Lung (tissue), 12 donors: ENCODE measurements around the gene ALDH1A1. TPM values are rescaled to one million over a fixed set of nuclear protein-coding genes. Genes with fewer than 3 reads are reported as not detected.
A peak's percentile ranks its signal among the peaks of the same experiment; 100 is the strongest.

Source experiments
- ATAC-seq: fragments of 200-7000 bp; cut with Tn5 transposase; one replicate; pipeline ENCODE4 v1.9.1; 2020; ENCODE audit warnings: moderate number of reproducible peaks; ENCODE audit not compliant: insufficient read depth, low FRiP score
- DNase-seq, 3 donors: peaks; one replicate each; pipeline ENCODE4 v3.0.0-alpha.2; 2013 to 2017
- H3K27ac ChIP-seq, 2 donors: one replicate each; pipeline ENCODE4 v1.5.1; 2013; ENCODE audit warnings: mild to moderate bottlenecking in 2 of 2, moderate library complexity in 2 of 2, control low read depth in 1 of 2, inconsistent platforms in 1 of 2, low read depth in 1 of 2, low read length in 1 of 2
- H3K27me3 ChIP-seq, 3 donors: one replicate each; pipeline ENCODE4 v1.5.1; 2013; ENCODE audit warnings: low read length in 2 of 3; ENCODE audit not compliant: control insufficient read depth in 3 of 3, insufficient read depth in 3 of 3
- H3K36me3 ChIP-seq, 4 donors: one replicate each; pipeline ENCODE4 v1.5.1; 2013; ENCODE audit warnings: low read length in 4 of 4, mild to moderate bottlenecking in 1 of 4, moderate library complexity in 1 of 4; ENCODE audit not compliant: control insufficient read depth in 4 of 4, insufficient read depth in 4 of 4
- H3K4me1 ChIP-seq, 5 donors: one replicate each; pipeline ENCODE4 v1.5.1; 2013; ENCODE audit warnings: low read length in 5 of 5, mild to moderate bottlenecking in 2 of 5, moderate library complexity in 1 of 5; ENCODE audit not compliant: control insufficient read depth in 5 of 5, insufficient read depth in 5 of 5
- H3K4me3 ChIP-seq: one replicate; pipeline ENCODE4 v1.5.1; 2013; ENCODE audit warnings: mild to moderate bottlenecking, control low read depth, moderate library complexity
- H3K9ac ChIP-seq, 2 donors: one replicate each; pipeline ENCODE4 v1.5.1; 2013; ENCODE audit warnings: low read length in 2 of 2, control low read depth in 1 of 2; ENCODE audit not compliant: insufficient read depth in 1 of 2
- H3K9me3 ChIP-seq, 4 donors: one replicate each; pipeline ENCODE4 v1.5.1; 2013; ENCODE audit warnings: low read length in 3 of 4, mild to moderate bottlenecking in 1 of 4, moderate library complexity in 1 of 4; ENCODE audit not compliant: control insufficient read depth in 4 of 4, insufficient read depth in 3 of 4
- WGBS, 2 donors: extraction: QIAGEN DNeasy Blood & Tissue Kit; methylation state at CpG; one replicate each; pipeline ENCODE4 v1.1.7; 2013; 5-methylcytosine and 5-hydroxymethylcytosine counted together
- polyA plus RNA-seq, 2 donors: library from polyadenylated mRNA; stranded (reverse); fragments of 200-250 nt; gene quantifications; one replicate each; pipeline ENCODE4 v1.2.1, GENCODE V29; 2013
- total RNA-seq, 2 donors: library from RNA; depleted of rRNA in 1 of 2; stranded (reverse); fragments of >200 nt in 1 of 2; gene quantifications; one replicate each; pipeline ENCODE4 v1.2.1, GENCODE V29; 2014 to 2021
- TF ChIP-seq, protein P1 (sequence below): IDR thresholded peaks from 2 replicates; pipeline ENCODE4 v1.5.1; 2012; ENCODE audit warnings: mild to moderate bottlenecking; ENCODE audit errors: control extremely low read depth, extremely low read depth
- donor health status: control.
- donor health status: control.
- donor health status: Bipolar disorder and iron deficiency.
- donor health status: healthy.
- donor health status: DM: yes; HTN: yes; CAD: no.

The ALDH1A1 gene
- total and polyA plus RNA-seq, 4 donors = 31.9 to 168 (median 131) TPM

DNA sequence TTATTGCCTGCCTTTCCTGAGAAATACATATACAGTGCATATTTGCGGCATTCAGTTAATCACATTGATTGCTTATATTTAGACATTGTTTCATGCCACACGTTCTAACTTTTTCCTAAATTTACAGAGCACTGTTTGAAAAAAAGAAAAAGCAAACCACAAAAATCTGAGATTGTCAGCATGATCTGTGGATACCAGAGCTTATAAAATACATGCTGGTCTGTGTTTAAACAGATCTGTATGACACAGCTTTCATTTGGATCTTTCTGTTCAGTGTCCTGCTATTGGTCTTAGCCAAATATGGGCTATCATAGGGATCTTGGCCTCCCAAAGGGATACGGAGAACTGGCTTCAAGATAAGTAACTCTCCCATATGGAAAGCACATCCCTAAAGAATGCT is 20.2 kb downstream of the ALDH1A1 start:
- TF ChIP-seq, protein P1, sequence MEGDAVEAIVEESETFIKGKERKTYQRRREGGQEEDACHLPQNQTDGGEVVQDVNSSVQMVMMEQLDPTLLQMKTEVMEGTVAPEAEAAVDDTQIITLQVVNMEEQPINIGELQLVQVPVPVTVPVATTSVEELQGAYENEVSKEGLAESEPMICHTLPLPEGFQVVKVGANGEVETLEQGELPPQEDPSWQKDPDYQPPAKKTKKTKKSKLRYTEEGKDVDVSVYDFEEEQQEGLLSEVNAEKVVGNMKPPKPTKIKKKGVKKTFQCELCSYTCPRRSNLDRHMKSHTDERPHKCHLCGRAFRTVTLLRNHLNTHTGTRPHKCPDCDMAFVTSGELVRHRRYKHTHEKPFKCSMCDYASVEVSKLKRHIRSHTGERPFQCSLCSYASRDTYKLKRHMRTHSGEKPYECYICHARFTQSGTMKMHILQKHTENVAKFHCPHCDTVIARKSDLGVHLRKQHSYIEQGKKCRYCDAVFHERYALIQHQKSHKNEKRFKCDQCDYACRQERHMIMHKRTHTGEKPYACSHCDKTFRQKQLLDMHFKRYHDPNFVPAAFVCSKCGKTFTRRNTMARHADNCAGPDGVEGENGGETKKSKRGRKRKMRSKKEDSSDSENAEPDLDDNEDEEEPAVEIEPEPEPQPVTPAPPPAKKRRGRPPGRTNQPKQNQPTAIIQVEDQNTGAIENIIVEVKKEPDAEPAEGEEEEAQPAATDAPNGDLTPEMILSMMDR = no peak
- H3K9ac ChIP-seq = no peak overlapping the region
- H3K36me3 ChIP-seq = peaks cover 0 to 3% (median under 1%) of the 10 kb centered on the region in 4 donors
- H3K27me3 ChIP-seq = no peaks in the 10 kb centered on the region
- DNase-seq (no peak), ATAC-seq (no peak)
- H3K9me3 ChIP-seq = no peaks in the 10 kb centered on the region
- H3K4me3 ChIP-seq = no peak overlapping the region
- 78 to 82% methylated on average over 3 of the region's 3 CpGs for WGBS, 2 donors
- no peaks in the 10 kb centered on the region for H3K4me1 ChIP-seq
- no peak overlapping the region for H3K27ac ChIP-seq

GRCh38 chr9:72931897-72932296 is 21.0 kb downstream of the ALDH1A1 start:
- H3K27ac ChIP-seq = no peak overlapping the region
- H3K36me3 ChIP-seq = peaks cover 0 to 3% (median under 1%) of the 10 kb centered on the region in 4 donors
- no peak overlapping the region for H3K9ac ChIP-seq
- DNase-seq (no peak), ATAC-seq (peak; percentile 31)
- H3K4me3 ChIP-seq = no peak overlapping the region
- TF ChIP-seq, protein P1 = no peak
- no peaks in the 10 kb centered on the region for H3K4me1 ChIP-seq
- H3K27me3 ChIP-seq = no peaks in the 10 kb centered on the region
- H3K9me3 ChIP-seq = no peaks in the 10 kb centered on the region

GRCh38 chr9:72931437-72931836 is 21.4 kb downstream of the ALDH1A1 start:
- Histone ChIP-seq H3K9me3 (no peaks in the 10 kb centered on the region), H3K4me3 (no peak overlapping the region), H3K27me3 (no peaks in the 10 kb centered on the region), H3K27ac (no peak overlapping the region), H3K36me3 (peaks cover 0 to 3% (median under 1%) of the 10 kb centered on the region in 4 donors), H3K9ac (no peak overlapping the region), H3K4me1 (no peaks in the 10 kb centered on the region)
- TF ChIP-seq, protein P1 = no peak
- DNase-seq = no peak
- peak; percentile 73 for ATAC-seq
- 74 to 85% methylated on average over 1 of the region's 1 CpG for WGBS, 2 donors

DNA sequence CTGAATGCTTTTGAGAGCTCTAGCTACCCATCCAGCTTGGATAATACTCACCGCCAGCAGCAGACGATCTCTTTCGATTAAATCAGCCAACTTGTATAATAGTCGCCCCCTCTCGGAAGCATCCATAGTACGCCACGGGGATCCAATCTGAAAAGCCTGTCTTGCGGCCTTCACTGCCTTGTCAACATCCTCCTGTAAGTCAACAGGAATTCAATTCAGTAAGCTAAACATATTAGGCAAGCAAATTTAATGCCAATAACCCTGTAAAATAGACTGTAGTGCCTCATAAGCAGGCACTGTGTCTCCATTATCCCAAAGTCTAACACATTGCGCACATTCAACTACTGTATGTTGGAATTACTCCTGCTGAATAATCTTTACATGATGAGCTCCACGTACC is 22.0 kb downstream of the ALDH1A1 start:
- H3K4me1 ChIP-seq = peaks cover 0 to 3% (median 0%) of the 10 kb centered on the region in 5 donors
- H3K9ac ChIP-seq = no peak overlapping the region
- no peaks in the 10 kb centered on the region for H3K9me3 ChIP-seq
- TF ChIP-seq, protein P1 = no peak
- no peak for DNase-seq
- peaks cover 0 to 3% (median under 1%) of the 10 kb centered on the region in 4 donors for H3K36me3 ChIP-seq
- no peaks in the 10 kb centered on the region for H3K27me3 ChIP-seq
- ATAC-seq = no peak
- 96 to 98% methylated on average over 10 of the region's 10 CpGs for WGBS, 2 donors
- no peak overlapping the region for H3K27ac ChIP-seq
- no peak overlapping the region for H3K4me3 ChIP-seq
